ES-I3 (cell line): ENCODE data around the gene SHISAL1.

Experiments used
- H3K36me3 ChIP-seq: 2 replicates; pipeline ENCODE4 v1.6.1; 2013; ENCODE audit warnings: mild to moderate bottlenecking, low read length, control low read depth, moderate library complexity; ENCODE audit not compliant: insufficient read depth
- H3K4me1 ChIP-seq: 2 replicates; pipeline ENCODE4 v1.6.1; 2013; ENCODE audit warnings: mild to moderate bottlenecking, control low read depth, low read length; ENCODE audit not compliant: insufficient read depth
- H3K9ac ChIP-seq: 2 replicates; pipeline ENCODE4 v1.6.1; 2013; ENCODE audit warnings: low read depth, mild to moderate bottlenecking, low read length, moderate library complexity
- H3K9me3 ChIP-seq: 2 replicates; pipeline ENCODE4 v1.6.1; 2013; ENCODE audit warnings: mild to moderate bottlenecking, low read length, moderate library complexity; ENCODE audit not compliant: control insufficient read depth, insufficient read depth

Gene SHISAL1

GRCh38 chr22:44291674-44292360 lies 20.9 kb downstream of the SHISAL1 start:
- no peak overlapping the region for H3K9ac ChIP-seq
- H3K36me3 ChIP-seq = no peaks in the 10 kb centered on the region
- peaks cover 25% of the 10 kb centered on the region for H3K4me1 ChIP-seq
- no peaks in the 10 kb centered on the region for H3K9me3 ChIP-seq

GRCh38 chr22:44291265-44291664 lies 21.5 kb downstream of the SHISAL1 start:
- H3K9ac ChIP-seq = no peak overlapping the region
- H3K36me3 ChIP-seq = no peaks in the 10 kb centered on the region
- H3K4me1 ChIP-seq = peaks cover 27% of the 10 kb centered on the region
- H3K9me3 ChIP-seq = no peaks in the 10 kb centered on the region

GRCh38 chr22:44289414-44290171 lies 23.2 kb downstream of the SHISAL1 start:
- Histone ChIP-seq H3K4me1 (peaks cover 31% of the 10 kb centered on the region), H3K9me3 (no peaks in the 10 kb centered on the region), H3K36me3 (no peaks in the 10 kb centered on the region), H3K9ac (no peak overlapping the region)

GRCh38 chr22:44288913-44289312 lies 23.8 kb downstream of the SHISAL1 start:
- H3K9ac ChIP-seq = no peak overlapping the region

GRCh38 chr22:44287741-44288140 lies 25.0 kb downstream of the SHISAL1 start:
- no peaks in the 10 kb centered on the region for H3K9me3 ChIP-seq
- no peaks in the 10 kb centered on the region for H3K36me3 ChIP-seq
- no peak overlapping the region for H3K9ac ChIP-seq
- H3K4me1 ChIP-seq = peaks cover 31% of the 10 kb centered on the region

More at GRCh38 chr22:44288913-44289312, 23.8 kb downstream of the SHISAL1 start:
- Histone ChIP-seq H3K9me3 (no peaks in the 10 kb centered on the region), H3K36me3 (no peaks in the 10 kb centered on the region), H3K4me1 (peaks cover 31% of the 10 kb centered on the region)

- no peaks in the 10 kb centered on the region for H3K36me3 ChIP-seq
- no peak overlapping the region for H3K9ac ChIP-seq
- H3K9me3 ChIP-seq = no peaks in the 10 kb centered on the region
- peaks cover 30% of the 10 kb centered on the region for H3K4me1 ChIP-seq
Measured at GRCh38 chr22:44287121-44287693, 25.5 kb downstream of the SHISAL1 start.

- Histone ChIP-seq H3K36me3 (no peaks in the 10 kb centered on the region), H3K9me3 (no peaks in the 10 kb centered on the region), H3K4me1 (peaks cover 26% of the 10 kb centered on the region), H3K9ac (no peak overlapping the region)
Measured at GRCh38 chr22:44286646-44287045, 26.1 kb downstream of the SHISAL1 start.

GRCh38 chr22:44284711-44285110 lies 28.0 kb downstream of the SHISAL1 start:
- no peak overlapping the region for H3K9ac ChIP-seq
- H3K9me3 ChIP-seq = no peaks in the 10 kb centered on the region
- no peaks in the 10 kb centered on the region for H3K36me3 ChIP-seq
- H3K4me1 ChIP-seq = peaks cover 19% of the 10 kb centered on the region

- Histone ChIP-seq H3K4me1 (peaks cover 14% of the 10 kb centered on the region), H3K36me3 (no peaks in the 10 kb centered on the region), H3K9ac (no peak overlapping the region), H3K9me3 (no peaks in the 10 kb centered on the region)
Measured at GRCh38 chr22:44281768-44282637, 30.7 kb downstream of the SHISAL1 start.

GRCh38 chr22:44280665-44281188 lies 32.0 kb downstream of the SHISAL1 start:
- no peak overlapping the region for H3K9ac ChIP-seq
- no peaks in the 10 kb centered on the region for H3K36me3 ChIP-seq
- H3K4me1 ChIP-seq = peaks cover 21% of the 10 kb centered on the region
- no peaks in the 10 kb centered on the region for H3K9me3 ChIP-seq

GRCh38 chr22:44279069-44279360 lies 33.7 kb downstream of the SHISAL1 start:
- Histone ChIP-seq H3K36me3 (no peaks in the 10 kb centered on the region), H3K9ac (no peak overlapping the region), H3K4me1 (peaks cover 19% of the 10 kb centered on the region), H3K9me3 (no peaks in the 10 kb centered on the region)

GRCh38 chr22:44278243-44279068 lies 34.3 kb downstream of the SHISAL1 start:
- peaks cover 22% of the 10 kb centered on the region for H3K4me1 ChIP-seq
- H3K36me3 ChIP-seq = no peaks in the 10 kb centered on the region
- no peak overlapping the region for H3K9ac ChIP-seq
- H3K9me3 ChIP-seq = no peaks in the 10 kb centered on the region

- H3K36me3 ChIP-seq = no peaks in the 10 kb centered on the region
- H3K9ac ChIP-seq = no peak overlapping the region
- H3K4me1 ChIP-seq = peaks cover 25% of the 10 kb centered on the region
- H3K9me3 ChIP-seq = no peaks in the 10 kb centered on the region
Measured at GRCh38 chr22:44277386-44278135, 35.2 kb downstream of the SHISAL1 start.
